ENCODE measurements around the gene DBNDD2.

The DBNDD2 gene

GRCh38 chr20:45394221-45395113, 13.6 kb upstream of the DBNDD2 start:
- DNase-seq (ENCODE audit: low read depth) = no peak
- no peak overlapping the region for H3K4me3 ChIP-seq (ENCODE audit: control insufficient read depth, low read depth, low read length)
- TF ChIP-seq CTCF (conservative IDR thresholded peaks at IDR 0.05; ENCODE audit: control insufficient read depth, insufficient read depth, low read depth, low read length) = no peak

GRCh38 chr20:45395114-45395415, 13.0 kb upstream of the DBNDD2 start:
- no peak for DNase-seq (ENCODE audit: low read depth)
- TF ChIP-seq CTCF (conservative IDR thresholded peaks at IDR 0.05; ENCODE audit: control insufficient read depth, insufficient read depth, low read depth, low read length) = no peak
- no peak overlapping the region for H3K4me3 ChIP-seq (ENCODE audit: control insufficient read depth, low read depth, low read length)

GRCh38 chr20:45399018-45399417, 9.1 kb upstream of the DBNDD2 start:
- no peak overlapping the region for H3K4me3 ChIP-seq (ENCODE audit: control insufficient read depth, low read depth, low read length)
- DNase-seq (ENCODE audit: low read depth) = no peak
- TF ChIP-seq CTCF (conservative IDR thresholded peaks at IDR 0.05; ENCODE audit: control insufficient read depth, insufficient read depth, low read depth, low read length) = no peak

- no peak for TF ChIP-seq CTCF (conservative IDR thresholded peaks at IDR 0.05; ENCODE audit: control insufficient read depth, insufficient read depth, low read depth, low read length)
- no peak for DNase-seq (ENCODE audit: low read depth)
Observed at GRCh38 chr20:45400346-45401031, 7.6 kb upstream of the DBNDD2 start.

GRCh38 chr20:45402946-45403345, 5.1 kb upstream of the DBNDD2 start:
- DNase-seq (ENCODE audit: low read depth) = peak; percentile 32
- H3K4me3 ChIP-seq (ENCODE audit: control insufficient read depth, low read depth, low read length) = no peak overlapping the region
- TF ChIP-seq CTCF (conservative IDR thresholded peaks at IDR 0.05; ENCODE audit: control insufficient read depth, insufficient read depth, low read depth, low read length) = no peak

More at GRCh38 chr20:45400346-45401031, 7.6 kb upstream of the DBNDD2 start:
- no peak overlapping the region for H3K4me3 ChIP-seq (ENCODE audit: control insufficient read depth, low read depth, low read length)

GRCh38 chr20:45404438-45404837, 3.7 kb upstream of the DBNDD2 start:
- no peak overlapping the region for H3K4me3 ChIP-seq (ENCODE audit: control insufficient read depth, low read depth, low read length)
- DNase-seq (ENCODE audit: low read depth) = no peak
- TF ChIP-seq CTCF (conservative IDR thresholded peaks at IDR 0.05; ENCODE audit: control insufficient read depth, insufficient read depth, low read depth, low read length) = no peak
